GM06990 (cell line): Measurements from ENCODE around the gene DMXL1.

ENCODE experiments used
- DNase-seq: peaks from one replicate; pipeline ENCODE4 v3.0.0-alpha.2; 2011; ENCODE audit not compliant: insufficient read length; ENCODE audit errors: extremely low read depth
- H3K27me3 ChIP-seq: replicated peaks from 2 replicates; pipeline ENCODE4 v1.6.0; 2011; ENCODE audit warnings: low read length; ENCODE audit not compliant: control insufficient read depth, insufficient read depth
- H3K36me3 ChIP-seq: 2 replicates; pipeline ENCODE4 v1.5.1; 2011; ENCODE audit warnings: low read length; ENCODE audit not compliant: control insufficient read depth, insufficient read depth
- H3K4me3 ChIP-seq: replicated peaks from 2 replicates; pipeline ENCODE4 v1.5.1; 2011; ENCODE audit warnings: low read depth, mild to moderate bottlenecking, control low read depth, low read length
- CTCF ChIP-seq: IDR thresholded peaks from 2 replicates; pipeline ENCODE4 v1.5.1; 2011; ENCODE audit warnings: low read length, control low read depth, mild to moderate bottlenecking, inconsistent platforms; ENCODE audit not compliant: insufficient read depth, poor library complexity, severe bottlenecking

Gene DMXL1

GRCh38 chr5:119243888-119244287 is 173.0 kb downstream of the DMXL1 start:
- TF ChIP-seq CTCF = no peak
- DNase-seq = no peak
- Histone ChIP-seq H3K4me3 (no peak overlapping the region), H3K36me3 (peaks cover 2% of the 10 kb centered on the region; the same call in 1 of the 2 replicates), H3K27me3 (no peaks in the 10 kb centered on the region)

DNA sequence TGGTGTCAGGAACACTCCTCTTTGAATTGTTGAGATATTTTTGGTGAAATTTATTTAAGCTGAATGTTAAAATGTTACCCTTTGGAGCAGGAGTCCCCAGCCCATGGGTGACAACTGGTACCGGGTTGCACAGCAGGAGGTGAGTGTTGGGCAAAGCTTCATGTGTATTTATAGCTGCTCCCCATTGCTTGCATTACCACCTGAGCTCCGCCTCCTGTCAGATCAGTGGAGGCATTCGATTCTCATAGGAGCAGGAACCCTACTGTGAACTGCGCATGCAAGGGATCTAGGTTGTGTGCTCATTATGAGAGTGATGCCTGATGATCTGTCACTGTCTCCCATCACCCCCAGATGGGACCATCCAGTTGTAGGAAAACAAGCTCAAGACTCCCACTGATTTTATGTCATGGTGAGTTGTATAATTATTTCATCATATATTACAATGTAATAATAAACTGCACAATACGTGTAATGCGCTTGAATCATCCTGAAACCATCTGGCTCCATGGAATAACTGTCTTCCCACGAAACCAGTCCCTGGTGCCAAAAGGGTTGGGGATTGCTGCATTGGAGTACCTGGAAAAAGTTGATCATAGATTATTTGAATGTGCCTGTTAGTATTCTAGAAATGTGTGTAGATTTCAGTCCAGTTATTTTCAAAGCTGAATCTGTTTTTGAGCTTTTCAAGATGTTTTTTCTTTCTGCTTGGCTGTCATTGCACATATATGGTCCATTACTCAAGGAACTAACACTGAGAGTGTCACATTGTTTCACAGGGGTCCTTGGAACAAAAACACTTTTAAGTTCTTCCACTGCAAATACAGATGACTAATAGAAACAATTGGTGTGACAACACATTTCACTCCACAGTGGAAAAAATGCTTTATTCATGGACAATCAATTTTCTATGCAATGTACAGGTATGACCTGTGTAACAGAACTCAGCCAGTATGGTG is 180.3 kb downstream of the DMXL1 start:
- Histone ChIP-seq H3K27me3 (no peaks in the 10 kb centered on the region), H3K4me3 (no peak overlapping the region), H3K36me3 (peaks cover 2% of the 10 kb centered on the region; the same call in 1 of the 2 replicates)
- TF ChIP-seq CTCF = no peak
- DNase-seq = no peak

- DNase-seq = no peak
These were observed 184.9 kb downstream of the DMXL1 start for GRCh38 chr5:119255571-119256356.

GRCh38 chr5:119257613-119258012 is 186.7 kb downstream of the DMXL1 start:
- no peak overlapping the region for H3K4me3 ChIP-seq

More at GRCh38 chr5:119255571-119256356, 184.9 kb downstream of the DMXL1 start:
- Histone ChIP-seq H3K36me3 (0 out of 2 replicates have a peak, but pooled peaks cover 2% of the 10 kb centered on the region), H3K4me3 (no peak overlapping the region), H3K27me3 (no peaks in the 10 kb centered on the region)
- TF ChIP-seq CTCF = peak; percentile 36

DNA sequence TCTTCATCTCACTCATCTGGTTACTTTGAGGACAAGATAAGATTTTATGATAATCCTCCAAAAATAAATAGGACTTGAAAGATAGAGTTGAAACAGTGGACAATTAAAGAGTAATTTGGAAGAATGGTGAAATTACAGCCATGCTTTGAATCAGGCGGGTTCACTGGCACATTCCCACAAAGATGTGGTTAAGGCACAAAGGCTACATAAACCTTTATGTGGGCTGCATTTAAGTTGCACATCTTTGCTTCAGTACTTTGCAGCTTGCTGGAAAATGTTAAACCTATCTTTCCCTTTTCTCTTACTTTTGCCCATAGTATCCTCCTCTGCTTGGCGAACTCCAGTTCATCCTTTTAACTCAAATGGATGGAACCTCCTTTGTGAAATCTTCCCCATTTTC is 192.8 kb downstream of the DMXL1 start:
- TF ChIP-seq CTCF = no peak
- H3K4me3 ChIP-seq = no peak overlapping the region

More at GRCh38 chr5:119257613-119258012, 186.7 kb downstream of the DMXL1 start:
- no peak for DNase-seq
- no peak for TF ChIP-seq CTCF
- no peaks in the 10 kb centered on the region for H3K36me3 ChIP-seq
- H3K27me3 ChIP-seq = no peaks in the 10 kb centered on the region

More for the DNA sequence above, 192.8 kb downstream of the DMXL1 start:
- Histone ChIP-seq H3K27me3 (no peaks in the 10 kb centered on the region), H3K36me3 (no peaks in the 10 kb centered on the region)
- no peak for DNase-seq
